Measurements from ENCODE around the gene GSTT4.
"Not testable (repeated sequence)": the region's sequence is repeated elsewhere in the genome, so short reads cannot be mapped to it uniquely, and the experiment has no call there.

Gene GSTT4

GRCh38 chr22:24005201-24005600 is at the start of gene GSTT4:
Gene GSTT4 (minus strand): TSS chr22:24005453. CDS start chr22:24005356, 97 bp downstream.
- DNase-seq = no peak

GRCh38 chr22:24054356-24054755 is 49.1 kb upstream of the GSTT4 start:
- no peak for DNase-seq

GRCh38 chr22:24053481-24054226 is 48.4 kb upstream of the GSTT4 start:
- no peak for DNase-seq

GRCh38 chr22:24051568-24051967 is 46.3 kb upstream of the GSTT4 start:
- DNase-seq = no peak

GRCh38 chr22:24051028-24051427 is 45.8 kb upstream of the GSTT4 start:
- DNase-seq = no peak

GRCh38 chr22:24049978-24050377 is 44.7 kb upstream of the GSTT4 start:
- DNase-seq = no peak

GRCh38 chr22:24049211-24049610 is 44.0 kb upstream of the GSTT4 start:
- DNase-seq = no peak

- no peak for DNase-seq
Observed at GRCh38 chr22:24046024-24046423, 40.8 kb upstream of the GSTT4 start.

- no peak for DNase-seq
Observed at GRCh38 chr22:24043958-24044357, 38.7 kb upstream of the GSTT4 start.

- DNase-seq = not testable (repeated sequence)
Observed at GRCh38 chr22:24043465-24043864, 38.2 kb upstream of the GSTT4 start.

GRCh38 chr22:24040946-24041345 is 35.7 kb upstream of the GSTT4 start:
- DNase-seq = no peak

- no peak for DNase-seq
Observed at GRCh38 chr22:24039046-24039445, 33.8 kb upstream of the GSTT4 start.

- DNase-seq = no peak
Observed at GRCh38 chr22:24037851-24038765, 32.9 kb upstream of the GSTT4 start.

- no peak for DNase-seq
Observed at GRCh38 chr22:24035296-24035695, 30.0 kb upstream of the GSTT4 start.

- no peak for DNase-seq
Observed at GRCh38 chr22:24033731-24034130, 28.5 kb upstream of the GSTT4 start.

GRCh38 chr22:24030186-24030702 is 25.0 kb upstream of the GSTT4 start:
- no peak for DNase-seq

GRCh38 chr22:24029304-24029703 is 24.1 kb upstream of the GSTT4 start:
- DNase-seq = no peak

- DNase-seq = no peak
Observed at GRCh38 chr22:24028533-24028932, 23.3 kb upstream of the GSTT4 start.

- no peak for DNase-seq
Observed at GRCh38 chr22:24027991-24028390, 22.7 kb upstream of the GSTT4 start.

- DNase-seq = no peak
Observed at GRCh38 chr22:24027389-24027975, 22.2 kb upstream of the GSTT4 start.

- no peak for DNase-seq
Observed at GRCh38 chr22:24026733-24027132, 21.5 kb upstream of the GSTT4 start.

GRCh38 chr22:24026056-24026455 is 20.8 kb upstream of the GSTT4 start:
- no peak for DNase-seq

- no peak for DNase-seq
Observed at GRCh38 chr22:24025475-24025874, 20.2 kb upstream of the GSTT4 start.

Measured in stimulated activated CD4-positive, alpha-beta T cell treated with anti-CD3 and anti-CD28 coated beads, Interleukin-15, amount 100 ng/mL, for 24 hours (primary cell).